Panc1 (cell line): ENCODE results near the gene ITGAL.

Experiments used
- CTCF ChIP-seq: fragments of 450-650 bp; IDR thresholded peaks from 2 replicates; pipeline ENCODE4 v1.5.1; 2017; ENCODE audit warnings: mild to moderate bottlenecking
- POLR2AphosphoS5 ChIP-seq: IDR thresholded peaks from 2 replicates; pipeline ENCODE4 v1.6.1; 2012; ENCODE audit warnings: mild to moderate bottlenecking, low read depth, low read length, moderate library complexity
- SIN3A ChIP-seq: IDR thresholded peaks from 2 replicates; pipeline ENCODE4 v1.6.1; 2012; ENCODE audit warnings: low read depth, mild to moderate bottlenecking, low read length, moderate library complexity, borderline replicate concordance; ENCODE audit not compliant: insufficient read depth
- TF ChIP-seq, protein P1 (sequence below), 2 experiments: IDR thresholded peaks; 2 replicates each; pipeline ENCODE4 v1.6.1; 2011 to 2012; ENCODE audit warnings: low read depth in 2 of 2, control low read depth in 1 of 2, low read length in 1 of 2, mild to moderate bottlenecking in 1 of 2, moderate library complexity in 1 of 2; ENCODE audit not compliant: insufficient read depth in 1 of 2

DNA sequence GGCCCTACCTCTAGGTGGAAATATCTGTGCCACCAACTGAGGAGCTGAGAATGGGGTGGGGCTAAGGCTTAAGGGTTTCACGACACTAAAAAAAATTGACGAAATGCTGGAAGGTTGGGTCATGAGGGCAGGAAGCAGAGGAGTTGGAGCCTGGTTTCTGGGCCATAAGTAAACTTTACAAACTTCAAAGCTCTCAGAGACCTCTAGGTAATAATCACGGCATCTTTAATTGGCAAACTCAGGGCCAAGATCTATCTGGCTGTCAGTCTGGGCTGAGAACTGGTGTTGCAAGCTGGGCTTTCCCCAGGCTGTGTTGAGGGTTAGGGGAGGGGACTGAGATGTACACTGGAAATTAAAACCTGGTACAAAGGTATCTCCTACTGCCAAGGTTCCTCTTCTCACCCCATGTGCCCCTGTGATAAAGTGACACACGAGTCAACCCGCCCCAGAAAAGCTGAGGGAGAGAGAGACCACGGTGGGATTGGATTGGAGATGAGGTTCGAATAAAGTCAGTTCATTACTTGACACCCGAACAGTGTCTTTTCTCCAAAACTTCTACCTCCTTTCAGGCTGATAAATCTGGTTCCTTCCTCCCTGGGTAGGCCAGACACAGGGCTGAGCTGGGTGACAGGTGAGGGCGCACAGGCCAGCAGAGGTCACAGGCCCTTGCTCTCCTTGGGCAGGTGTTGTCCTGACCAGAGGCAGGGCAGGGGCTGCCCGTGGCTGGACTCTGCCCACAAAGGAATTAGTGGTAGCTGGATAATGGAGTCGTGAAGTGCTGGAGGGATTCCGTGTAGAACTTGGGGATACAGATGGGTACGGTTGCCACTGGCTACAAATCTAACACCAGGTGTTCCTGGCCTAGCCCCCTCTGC is 57.9 kb downstream of the ITGAL start:
- TF ChIP-seq POLR2AphosphoS5 = no peak
- no peak for TF ChIP-seq CTCF
- no peak for TF ChIP-seq SIN3A
- TF ChIP-seq, protein P1, sequence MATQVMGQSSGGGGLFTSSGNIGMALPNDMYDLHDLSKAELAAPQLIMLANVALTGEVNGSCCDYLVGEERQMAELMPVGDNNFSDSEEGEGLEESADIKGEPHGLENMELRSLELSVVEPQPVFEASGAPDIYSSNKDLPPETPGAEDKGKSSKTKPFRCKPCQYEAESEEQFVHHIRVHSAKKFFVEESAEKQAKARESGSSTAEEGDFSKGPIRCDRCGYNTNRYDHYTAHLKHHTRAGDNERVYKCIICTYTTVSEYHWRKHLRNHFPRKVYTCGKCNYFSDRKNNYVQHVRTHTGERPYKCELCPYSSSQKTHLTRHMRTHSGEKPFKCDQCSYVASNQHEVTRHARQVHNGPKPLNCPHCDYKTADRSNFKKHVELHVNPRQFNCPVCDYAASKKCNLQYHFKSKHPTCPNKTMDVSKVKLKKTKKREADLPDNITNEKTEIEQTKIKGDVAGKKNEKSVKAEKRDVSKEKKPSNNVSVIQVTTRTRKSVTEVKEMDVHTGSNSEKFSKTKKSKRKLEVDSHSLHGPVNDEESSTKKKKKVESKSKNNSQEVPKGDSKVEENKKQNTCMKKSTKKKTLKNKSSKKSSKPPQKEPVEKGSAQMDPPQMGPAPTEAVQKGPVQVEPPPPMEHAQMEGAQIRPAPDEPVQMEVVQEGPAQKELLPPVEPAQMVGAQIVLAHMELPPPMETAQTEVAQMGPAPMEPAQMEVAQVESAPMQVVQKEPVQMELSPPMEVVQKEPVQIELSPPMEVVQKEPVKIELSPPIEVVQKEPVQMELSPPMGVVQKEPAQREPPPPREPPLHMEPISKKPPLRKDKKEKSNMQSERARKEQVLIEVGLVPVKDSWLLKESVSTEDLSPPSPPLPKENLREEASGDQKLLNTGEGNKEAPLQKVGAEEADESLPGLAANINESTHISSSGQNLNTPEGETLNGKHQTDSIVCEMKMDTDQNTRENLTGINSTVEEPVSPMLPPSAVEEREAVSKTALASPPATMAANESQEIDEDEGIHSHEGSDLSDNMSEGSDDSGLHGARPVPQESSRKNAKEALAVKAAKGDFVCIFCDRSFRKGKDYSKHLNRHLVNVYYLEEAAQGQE (IDR thresholded peaks at IDR 0.05; ENCODE audit: insufficient read depth in 1 of 2, low read depth in 2 of 2, low read length in 1 of 2) = no peak
